ENCODE data around the gene USP47. TPM values are rescaled to one million over a fixed set of nuclear protein-coding genes. Genes with fewer than 3 reads are reported as not detected.
A peak's percentile ranks its signal among the peaks of the same experiment; 100 is the strongest.

The USP47 gene
- total and polyA plus RNA-seq, 12 donors, result 36.9 to 107 (median 43.0) TPM

GRCh38 chr11:11894486-11894885 is 52.7 kb downstream of the USP47 start:
- intact Hi-C loops (cut with DNase I), result loop anchor here in 1 of 2 donors (10.0 kb wide), 1 partner anchor 100 kb away; no protein-coding TSS in a partner anchor
- TF ChIP-seq, protein P1, sequence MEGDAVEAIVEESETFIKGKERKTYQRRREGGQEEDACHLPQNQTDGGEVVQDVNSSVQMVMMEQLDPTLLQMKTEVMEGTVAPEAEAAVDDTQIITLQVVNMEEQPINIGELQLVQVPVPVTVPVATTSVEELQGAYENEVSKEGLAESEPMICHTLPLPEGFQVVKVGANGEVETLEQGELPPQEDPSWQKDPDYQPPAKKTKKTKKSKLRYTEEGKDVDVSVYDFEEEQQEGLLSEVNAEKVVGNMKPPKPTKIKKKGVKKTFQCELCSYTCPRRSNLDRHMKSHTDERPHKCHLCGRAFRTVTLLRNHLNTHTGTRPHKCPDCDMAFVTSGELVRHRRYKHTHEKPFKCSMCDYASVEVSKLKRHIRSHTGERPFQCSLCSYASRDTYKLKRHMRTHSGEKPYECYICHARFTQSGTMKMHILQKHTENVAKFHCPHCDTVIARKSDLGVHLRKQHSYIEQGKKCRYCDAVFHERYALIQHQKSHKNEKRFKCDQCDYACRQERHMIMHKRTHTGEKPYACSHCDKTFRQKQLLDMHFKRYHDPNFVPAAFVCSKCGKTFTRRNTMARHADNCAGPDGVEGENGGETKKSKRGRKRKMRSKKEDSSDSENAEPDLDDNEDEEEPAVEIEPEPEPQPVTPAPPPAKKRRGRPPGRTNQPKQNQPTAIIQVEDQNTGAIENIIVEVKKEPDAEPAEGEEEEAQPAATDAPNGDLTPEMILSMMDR (IDR thresholded peaks at IDR 0.05), result no peak
- TF ChIP-seq POLR2A (IDR thresholded peaks at IDR 0.05), result no peak
- Histone ChIP-seq H3K36me3 (replicated peaks in 1 of 2) (no peaks in the 10 kb centered on the region), H3K9me3 (replicated peaks in 1 of 3) (peaks cover 0 to 7% (median 0%) of the 10 kb centered on the region in 3 donors), H3K27ac (no peak overlapping the region), H3K4me3 (no peak overlapping the region), H3K4me1 (replicated peaks in 1 of 2) (no peaks in the 10 kb centered on the region), H3K27me3 (no peaks in the 10 kb centered on the region)
- WGBS, 4 donors, result 85 to 96% (median 89%) methylated on average over 1 of the region's 1 CpG
- no peak for DNase-seq

- H3K4me3 ChIP-seq, result no peak overlapping the region
- H3K9me3 ChIP-seq (replicated peaks in 1 of 3), result peaks cover 0 to 7% (median 0%) of the 10 kb centered on the region in 3 donors
- H3K27me3 ChIP-seq, result no peaks in the 10 kb centered on the region
- 88 to 94% (median 91%) methylated on average over 1 of the region's 1 CpG for WGBS, 4 donors
- TF ChIP-seq, protein P1 (IDR thresholded peaks at IDR 0.05), result peak in 1 of 6 experiments; percentile 9
- TF ChIP-seq POLR2A (IDR thresholded peaks at IDR 0.05), result no peak
- no peaks in the 10 kb centered on the region for H3K4me1 ChIP-seq (replicated peaks in 1 of 2)
- intact Hi-C loops (cut with DNase I), result loop anchor here in 1 of 2 donors (10.0 kb wide), 1 partner anchor 101 kb away; no protein-coding TSS in a partner anchor
- H3K27ac ChIP-seq, result no peak overlapping the region
- no peaks in the 10 kb centered on the region for H3K36me3 ChIP-seq (replicated peaks in 1 of 2)
- no peak for DNase-seq
Measured at GRCh38 chr11:11895672-11896071, 53.9 kb downstream of the USP47 start.

DNA sequence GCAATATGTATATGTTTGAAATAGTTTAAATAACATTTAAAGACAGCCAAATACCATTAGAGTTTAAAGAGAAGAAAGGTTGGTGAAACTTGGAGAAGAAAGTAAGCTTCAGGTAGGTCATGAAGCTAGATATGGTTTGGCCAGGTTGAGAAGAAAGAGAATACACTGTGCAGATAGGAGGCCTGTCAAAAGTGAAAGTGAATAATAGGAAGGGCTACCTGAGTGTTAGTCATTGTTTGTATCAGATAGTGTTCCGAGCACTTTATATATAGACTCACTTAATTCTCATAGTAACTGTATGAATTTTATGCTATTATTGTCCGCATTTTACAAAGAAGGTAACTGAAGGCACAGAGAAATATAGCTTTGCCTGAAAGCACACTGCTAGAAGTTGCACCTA is 56.9 kb downstream of the USP47 start:
- WGBS, 4 donors, result 81 to 89% (median 85%) methylated on average over 2 of the region's 2 CpGs
- intact Hi-C loops (cut with DNase I), result loop anchor here in 1 of 2 donors (10.0 kb wide), 1 partner anchor 104 kb away; no protein-coding TSS in a partner anchor
- Histone ChIP-seq H3K4me3 (no peak overlapping the region), H3K9me3 (replicated peaks in 1 of 3) (peaks cover 0 to 7% (median 0%) of the 10 kb centered on the region in 3 donors), H3K27ac (no peak overlapping the region), H3K36me3 (replicated peaks in 1 of 2) (peaks cover 0 to 7% of the 10 kb centered on the region in 2 donors), H3K4me1 (replicated peaks in 1 of 2) (no peaks in the 10 kb centered on the region), H3K27me3 (no peaks in the 10 kb centered on the region)
- no peak for DNase-seq
- TF ChIP-seq, protein P1 (IDR thresholded peaks at IDR 0.05), result no peak
- TF ChIP-seq POLR2A (IDR thresholded peaks at IDR 0.05), result no peak

GRCh38 chr11:11899401-11899800 is 57.6 kb downstream of the USP47 start:
- Histone ChIP-seq H3K36me3 (replicated peaks in 1 of 2) (peaks cover 0 to 7% of the 10 kb centered on the region in 2 donors), H3K9me3 (replicated peaks in 1 of 3) (peaks cover 0 to 7% (median 0%) of the 10 kb centered on the region in 3 donors), H3K4me3 (no peak overlapping the region), H3K4me1 (replicated peaks in 1 of 2) (no peaks in the 10 kb centered on the region), H3K27me3 (no peaks in the 10 kb centered on the region), H3K27ac (no peak overlapping the region)
- 65 to 68% (median 67%) methylated on average over 1 of the region's 1 CpG for WGBS, 4 donors
- intact Hi-C loops (cut with DNase I), result loop anchor here in 1 of 2 donors (10.0 kb wide), 1 partner anchor 105 kb away; no protein-coding TSS in a partner anchor
- no peak for DNase-seq
- TF ChIP-seq POLR2A (IDR thresholded peaks at IDR 0.05), result no peak
- TF ChIP-seq, protein P1 (IDR thresholded peaks at IDR 0.05), result no peak
